NCI-H1436 (cell line): ENCODE measurements around the gene RASGRP2.
A peak's percentile ranks its signal among the peaks of the same experiment; 100 is the strongest.

Source experiments
- DNase-seq: peaks from one replicate; lab custom pipeline; 2025; lab: John Stamatoyannopoulos, UW

Gene RASGRP2

DNA sequence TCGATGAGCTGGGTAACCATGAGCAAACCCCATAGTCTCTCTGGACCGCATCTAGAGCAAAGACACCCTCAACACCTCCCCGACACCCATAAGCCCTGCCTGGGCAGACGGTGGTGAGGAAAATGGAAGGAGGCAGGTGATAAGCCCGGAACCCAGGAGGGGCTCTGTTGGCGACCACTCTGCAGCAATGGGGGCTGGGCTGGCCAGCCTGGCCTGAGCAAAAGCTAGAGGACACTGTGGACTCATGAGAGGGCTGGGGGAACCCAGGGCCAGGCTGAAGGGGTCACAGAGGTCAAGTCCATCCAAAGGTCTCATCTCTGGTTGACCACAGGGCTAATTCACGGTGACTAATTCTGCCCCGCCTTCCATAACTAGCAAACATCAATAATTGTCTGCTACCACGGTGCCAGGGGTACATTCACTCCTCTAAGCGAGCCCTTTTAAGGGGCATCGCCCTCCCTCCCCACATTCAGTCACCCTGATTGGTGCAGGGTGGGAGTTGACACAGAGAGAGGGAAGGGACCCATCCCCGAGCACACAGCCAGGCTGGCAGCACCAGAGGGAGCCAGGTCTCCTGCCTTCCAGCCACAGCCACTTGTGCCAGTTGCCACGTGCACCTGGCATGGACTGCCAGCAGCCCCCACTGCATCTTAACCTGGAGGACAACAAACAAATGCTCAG, 11.9 kb upstream of the RASGRP2 start:
- DNase-seq: no peak

DNA sequence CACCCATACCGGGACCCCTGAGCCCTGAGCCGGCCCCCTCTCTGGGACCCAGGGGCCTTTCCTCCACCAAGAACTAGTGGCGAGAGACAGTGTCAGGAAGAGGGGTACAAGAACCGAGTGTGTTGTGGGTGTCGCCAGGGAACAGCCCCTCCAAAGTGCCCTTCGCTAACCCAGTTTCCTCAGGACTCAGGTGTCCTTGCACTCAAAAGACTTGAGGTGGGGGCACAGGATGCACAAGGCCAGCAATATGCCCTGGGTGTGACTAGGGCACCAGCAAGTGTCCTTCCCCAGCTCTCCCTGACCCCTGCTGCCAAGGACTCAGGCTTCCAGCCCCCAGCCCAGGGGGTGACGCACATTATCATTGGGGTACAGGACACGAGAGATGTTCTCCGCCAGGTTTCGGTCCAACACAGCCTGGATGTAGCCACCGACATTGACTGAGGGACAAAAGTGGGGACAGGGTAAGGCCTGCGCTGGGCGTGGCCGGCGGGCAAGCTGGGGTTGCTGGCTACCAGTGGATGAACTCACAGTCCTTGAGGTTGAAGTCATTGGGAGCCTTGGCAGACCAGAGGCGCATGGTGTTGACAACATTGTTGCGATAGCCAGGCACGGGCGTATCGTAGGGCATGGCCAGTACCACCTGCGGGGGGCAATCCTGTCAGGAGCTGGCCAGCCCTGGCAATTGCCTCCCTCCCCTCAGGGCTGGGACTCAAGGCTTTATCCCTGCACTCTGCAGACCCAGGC, 11.1 kb upstream of the RASGRP2 start:
- DNase-seq: no peak

DNA sequence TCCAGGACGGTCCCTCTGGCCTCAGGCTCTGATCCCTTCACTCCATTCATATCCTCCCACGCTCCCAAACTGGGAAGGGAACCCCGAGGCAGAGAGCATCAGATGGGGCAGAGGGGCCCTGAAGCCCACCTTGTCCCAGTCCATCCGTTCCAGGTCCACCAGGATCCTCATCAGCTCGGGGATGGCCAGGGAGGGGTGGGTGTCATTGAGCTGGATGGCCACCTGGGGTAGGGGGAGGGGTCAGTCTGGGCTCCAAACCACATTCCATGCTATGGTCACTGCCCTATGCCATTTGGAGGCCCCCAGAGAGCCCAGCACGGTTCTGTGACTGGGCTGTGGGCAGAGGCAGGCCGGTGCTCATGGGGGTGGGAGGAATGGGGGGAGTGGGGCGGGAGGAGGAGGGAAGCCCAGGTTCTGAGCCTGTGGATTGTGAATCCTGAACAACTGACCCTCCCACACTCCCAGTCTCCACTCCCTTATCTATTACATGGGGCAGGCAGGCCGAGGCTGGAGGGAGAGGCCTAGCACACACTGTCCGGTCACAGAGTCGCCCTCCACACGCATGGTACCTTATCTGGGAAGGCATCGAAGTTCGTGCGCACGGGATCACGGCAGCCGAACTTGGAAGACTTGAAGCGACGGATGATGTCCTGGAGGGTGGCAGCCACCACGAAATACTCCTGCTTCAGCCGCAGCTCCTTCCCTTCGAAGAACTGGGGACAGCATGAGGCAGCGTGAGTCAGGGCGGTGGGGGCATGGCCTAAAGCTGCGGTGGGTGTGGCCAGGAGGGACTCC, 10.4 kb upstream of the RASGRP2 start:
- DNase-seq: no peak

DNA sequence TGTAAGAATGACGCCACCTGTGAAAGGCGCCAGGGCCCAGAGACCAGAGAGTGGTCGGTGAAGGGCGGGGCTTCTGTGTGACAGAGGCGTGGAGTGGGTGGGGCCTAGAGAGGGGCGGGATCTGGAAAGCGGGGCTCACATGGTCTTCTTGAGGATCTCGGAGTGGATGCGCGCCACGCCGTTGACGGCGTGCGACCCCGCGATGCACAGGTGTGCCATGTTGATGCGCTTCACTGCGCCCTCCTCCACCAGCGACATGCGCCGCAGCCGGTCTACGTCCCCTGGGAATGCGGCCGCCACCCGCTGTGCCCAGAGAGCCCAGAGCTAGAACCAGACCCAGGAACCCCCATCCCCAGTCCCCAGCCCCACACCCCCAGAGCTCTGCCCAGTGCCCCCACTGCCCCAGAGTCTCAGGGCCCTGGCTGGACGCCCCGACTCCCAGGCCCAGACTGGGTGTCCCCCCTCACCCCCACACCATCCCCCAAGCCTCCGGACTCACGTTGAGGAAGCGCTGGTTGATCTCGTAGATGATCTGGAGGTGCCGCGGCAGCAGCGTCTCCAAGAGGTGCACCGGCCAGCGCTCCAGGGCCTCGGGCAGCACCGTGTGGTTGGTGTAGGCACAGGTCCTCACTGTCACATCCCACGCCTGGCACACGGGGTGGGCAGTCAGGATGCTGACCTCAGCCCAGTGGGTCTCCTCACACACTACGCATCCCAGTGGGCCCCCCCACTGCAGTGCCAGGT, 9.6 kb upstream of the RASGRP2 start:
- no peak for DNase-seq

DNA sequence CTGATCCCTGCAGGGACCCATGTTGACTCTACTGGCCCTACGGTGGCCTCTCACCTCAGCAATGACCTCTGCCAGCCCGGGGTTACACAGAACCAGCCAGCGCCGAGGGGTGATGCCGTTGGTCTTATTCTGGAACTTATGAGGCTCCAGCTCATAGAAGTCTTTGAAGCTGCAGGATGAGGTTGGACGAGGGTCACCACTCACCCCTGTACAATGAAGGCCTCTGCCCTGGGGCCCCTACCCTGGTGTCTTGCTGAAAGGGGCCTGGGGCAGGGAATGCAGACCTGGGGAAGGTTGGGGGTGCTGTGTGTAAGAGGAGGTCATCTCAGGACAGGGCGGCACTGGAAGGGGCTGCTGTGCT, 9.1 kb upstream of the RASGRP2 start:
- DNase-seq: no peak

DNA sequence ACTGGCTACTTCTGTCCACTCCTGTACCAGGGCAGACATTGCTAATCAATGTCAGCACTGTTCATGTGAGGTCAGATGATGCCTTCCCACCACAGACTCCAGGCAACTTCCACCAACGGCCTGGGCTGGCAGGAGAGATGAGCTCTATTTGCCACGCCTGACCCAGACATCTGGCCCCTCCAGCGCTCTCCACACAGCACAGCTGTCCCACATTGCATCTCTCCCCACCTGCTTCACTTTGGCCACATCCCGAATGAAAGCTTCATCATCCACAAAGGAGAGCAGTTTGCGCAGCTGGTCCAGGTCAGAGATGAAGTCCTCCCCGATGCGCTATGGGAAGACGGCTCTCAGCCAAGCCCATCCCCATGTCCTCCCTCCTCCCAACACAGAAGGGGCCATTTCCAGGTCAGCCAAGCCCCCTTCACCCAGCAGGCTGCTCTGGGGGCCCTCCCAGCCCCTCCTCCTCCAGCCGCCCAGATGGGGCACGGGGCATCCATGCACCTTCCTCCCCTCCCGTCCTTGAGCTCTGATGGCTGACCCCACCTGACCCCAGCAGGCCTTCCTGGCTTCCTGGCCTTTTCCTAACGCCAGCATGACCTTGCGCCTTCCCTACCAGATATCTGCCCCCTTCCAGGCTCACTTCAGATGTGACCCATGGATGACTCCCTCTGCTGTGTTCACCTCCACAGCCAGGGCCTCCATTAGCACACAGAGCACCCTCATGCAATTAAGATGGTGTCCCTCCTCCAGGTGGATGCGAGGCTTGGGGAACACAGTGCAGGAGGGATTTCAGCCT, 8.4 kb upstream of the RASGRP2 start:
- DNase-seq: no peak

DNA sequence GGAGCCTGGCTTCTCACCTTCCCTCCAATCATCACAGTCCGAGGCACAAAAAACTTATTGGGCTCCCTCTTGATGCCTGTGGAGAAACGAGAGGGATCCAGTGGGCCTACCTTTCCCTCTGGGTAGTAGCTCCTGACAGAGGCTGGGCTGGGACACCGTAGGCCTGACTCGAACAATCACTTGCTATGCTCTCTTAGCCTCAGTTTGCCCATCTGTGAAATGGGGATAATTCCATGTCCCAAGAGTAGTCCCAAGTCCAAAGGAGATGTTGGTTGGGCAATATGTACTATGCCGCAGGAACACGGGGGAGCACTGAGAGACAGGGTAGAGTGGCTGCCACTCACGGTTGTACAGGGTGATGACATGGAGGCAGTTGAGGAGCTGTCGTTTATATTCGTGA, 7.6 kb upstream of the RASGRP2 start:
- no peak for DNase-seq

DNA sequence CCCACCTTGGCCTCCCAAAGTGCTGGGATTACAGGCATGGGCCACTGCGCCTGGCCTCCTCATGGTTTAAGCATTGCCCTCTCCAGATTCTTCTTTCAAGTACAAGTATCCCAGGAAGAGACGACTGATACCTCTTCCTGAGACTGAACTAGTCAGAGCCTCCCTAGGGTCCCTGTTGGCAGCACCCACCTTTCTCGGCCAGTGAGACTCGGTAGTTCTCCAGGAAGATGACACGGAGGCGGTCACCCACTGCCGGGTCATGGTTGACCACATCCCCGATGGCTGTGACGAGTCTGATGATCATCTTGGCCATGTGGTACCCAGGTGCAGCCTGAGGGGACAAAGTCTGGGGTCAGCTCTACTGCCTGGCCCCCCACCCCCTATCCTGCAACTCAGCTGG, 7.2 kb upstream of the RASGRP2 start:
- DNase-seq: no peak

DNA sequence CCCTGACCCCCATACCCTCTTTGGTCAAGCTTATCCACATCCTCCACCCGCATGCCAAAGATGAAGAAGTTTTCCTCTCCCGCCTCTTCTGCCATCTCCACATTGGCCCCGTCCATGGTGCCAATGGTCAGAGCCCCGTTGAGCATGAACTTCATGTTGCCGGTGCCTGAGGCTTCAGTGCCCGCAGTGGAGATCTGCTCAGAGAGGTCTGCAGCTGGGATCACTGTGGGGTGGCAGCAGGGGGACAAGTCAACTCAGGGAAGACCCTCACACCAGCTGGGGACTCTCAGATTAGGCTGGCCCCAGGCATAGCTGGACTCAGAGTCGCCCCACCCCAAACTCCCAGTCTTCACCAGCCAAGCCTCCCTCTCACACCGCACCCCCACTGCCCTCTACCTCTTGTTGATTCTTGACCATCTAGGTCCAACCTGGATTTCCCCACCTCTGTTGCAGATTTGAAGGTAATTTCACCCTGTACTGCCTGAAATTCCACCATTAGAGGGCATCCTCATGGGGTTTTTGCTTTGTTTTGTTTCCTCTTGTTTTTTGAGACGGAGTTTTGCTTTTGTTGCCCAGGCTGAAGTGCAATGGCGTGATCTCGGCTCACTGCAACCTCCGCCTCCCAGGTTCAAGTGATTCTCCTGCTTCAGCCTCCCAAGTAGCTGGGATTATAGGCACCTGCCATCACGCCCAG, 6.6 kb upstream of the RASGRP2 start:
- no peak for DNase-seq

DNA sequence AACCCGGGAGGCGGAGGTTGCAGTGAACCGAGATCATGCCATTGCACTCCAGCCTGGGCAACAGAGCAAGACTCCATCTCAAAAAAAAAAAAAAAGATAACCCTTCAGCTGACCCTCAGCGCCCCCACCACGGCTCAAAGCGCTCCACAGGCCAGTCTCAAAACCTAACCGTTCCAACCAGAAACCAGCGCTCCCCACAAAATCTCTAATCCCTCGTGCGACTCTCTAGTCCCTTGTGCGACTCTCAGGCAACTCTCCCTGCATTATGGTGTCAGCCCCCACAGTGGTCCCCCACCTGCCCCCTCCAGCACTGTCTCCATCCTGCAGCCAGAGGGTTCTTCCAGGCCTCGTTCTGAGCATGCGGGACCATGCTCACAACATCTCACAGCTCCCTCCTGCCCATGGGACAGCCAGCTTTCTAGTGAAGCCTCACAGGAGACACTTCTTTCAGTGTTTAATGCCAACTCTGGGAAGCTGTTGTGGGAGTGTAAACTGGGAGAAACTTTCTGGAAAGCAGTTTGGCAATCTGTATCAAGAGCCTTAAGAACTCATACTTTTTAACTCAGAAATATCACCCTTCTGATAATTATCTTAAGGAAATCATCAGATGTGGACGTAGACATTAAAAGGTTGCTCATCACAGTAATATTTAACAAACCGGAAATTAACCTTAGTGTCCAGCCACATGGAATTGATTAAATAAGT, 4.2 kb upstream of the RASGRP2 start:
- DNase-seq: no peak

DNA sequence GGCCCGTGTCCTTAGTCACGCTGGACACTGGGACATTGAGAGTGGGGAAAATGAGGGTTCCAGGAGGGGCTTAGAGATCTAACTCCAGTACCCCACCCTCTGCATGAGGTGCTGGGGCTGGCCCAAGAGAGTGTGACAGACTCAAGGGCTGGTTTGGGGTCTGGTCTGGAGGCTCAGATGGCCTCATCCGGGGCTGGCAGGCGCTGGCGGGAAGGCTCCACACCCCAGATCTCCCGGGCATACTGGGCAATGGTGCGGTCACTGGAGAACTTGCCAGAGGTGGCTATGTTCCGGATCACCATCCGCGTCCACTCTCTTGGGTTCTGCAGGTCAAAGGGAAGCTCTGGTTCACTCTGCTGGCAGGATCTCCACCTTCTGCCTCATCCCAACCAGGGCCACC, 2.5 kb upstream of the RASGRP2 start:
- DNase-seq: no peak

DNA sequence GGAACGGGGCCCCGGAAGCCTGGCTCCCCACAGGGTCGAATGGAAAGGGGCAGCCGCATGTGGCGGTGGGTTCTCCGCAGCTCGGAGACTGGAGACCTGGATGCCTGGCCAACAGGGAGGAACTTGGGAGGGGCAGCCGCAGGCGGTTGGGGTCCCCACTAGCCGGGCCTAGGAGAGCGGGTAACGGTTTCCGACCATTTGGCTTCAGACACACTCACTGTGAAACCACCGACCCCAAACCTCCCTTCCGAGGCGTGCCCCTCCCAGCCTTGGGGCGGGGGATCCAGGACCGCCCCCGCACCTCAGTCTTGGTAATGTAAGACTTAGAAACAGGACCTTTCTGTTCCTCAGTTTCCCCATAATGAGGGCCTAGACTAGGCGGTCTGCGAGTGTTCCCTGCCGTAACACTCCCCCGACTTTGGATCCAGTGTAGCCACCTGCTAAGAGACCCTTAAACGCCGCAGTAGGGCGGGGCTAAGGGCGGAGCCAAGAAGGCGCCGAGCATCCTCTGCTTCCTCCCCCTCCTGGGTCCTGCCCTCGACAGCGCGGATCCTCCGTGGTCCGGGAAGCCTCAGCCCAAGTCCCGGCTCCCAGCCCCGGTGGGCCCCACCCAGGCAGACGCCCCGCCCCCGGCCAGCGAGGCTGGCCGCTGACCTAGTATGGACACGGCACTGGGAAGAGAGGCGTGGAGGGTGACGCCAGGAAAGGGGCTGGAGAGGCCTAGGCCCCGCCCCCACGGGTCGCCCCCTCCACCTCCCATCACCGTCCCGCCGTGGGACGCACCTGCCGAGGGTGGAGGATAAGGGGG, 1.8 kb upstream of the RASGRP2 start:
- DNase-seq: no peak

DNA sequence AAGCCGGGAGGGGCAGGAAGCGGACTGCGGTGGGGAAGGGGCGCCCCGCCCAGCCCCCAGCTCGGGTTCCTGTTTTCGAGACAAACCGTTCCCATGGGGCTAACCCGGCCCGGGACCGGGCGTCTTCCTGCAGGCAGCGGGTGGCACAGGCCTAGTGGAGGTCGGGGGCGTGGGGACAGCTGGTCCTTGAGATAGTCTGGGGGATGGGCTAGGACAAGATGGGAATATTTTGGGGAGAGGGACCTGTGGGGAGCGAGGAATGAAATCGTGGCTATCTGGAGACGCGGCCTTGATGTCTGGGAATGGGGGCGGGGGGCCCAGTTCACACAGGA, 1.2 kb upstream of the RASGRP2 start:
- no peak for DNase-seq

DNA sequence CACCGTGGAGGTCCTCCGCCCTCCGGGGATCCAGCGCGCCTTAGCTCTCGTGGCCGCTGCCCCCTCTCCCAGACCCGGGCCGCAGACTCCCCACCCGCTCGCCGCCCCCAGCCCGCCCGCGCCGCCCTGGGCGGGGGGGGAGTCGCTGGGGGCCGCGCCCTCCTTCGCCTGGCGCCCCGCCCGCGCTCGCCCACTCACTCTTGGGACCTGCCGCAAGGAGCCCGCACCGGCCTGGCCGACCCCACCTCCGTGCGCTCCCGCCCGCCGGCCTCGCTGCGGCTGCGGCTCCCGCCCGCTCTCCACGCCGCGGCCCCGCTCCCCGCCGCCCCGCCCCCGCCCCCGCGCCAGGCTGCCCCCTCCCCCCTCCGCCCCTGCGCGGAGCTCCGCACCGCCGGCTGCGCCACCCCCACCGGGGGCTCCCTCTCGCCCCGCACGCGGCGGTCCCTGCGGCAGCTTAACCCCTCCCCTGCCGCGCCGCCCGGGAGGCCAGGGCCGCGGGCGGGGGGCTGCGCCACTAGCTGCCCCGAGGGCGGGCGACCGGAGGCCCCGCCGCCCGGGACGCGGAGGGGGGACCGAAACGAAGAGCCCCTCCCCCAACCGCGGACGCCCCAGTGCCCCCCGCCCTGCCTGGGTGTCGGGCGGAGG, 724 bp upstream of the RASGRP2 start:
- no peak for DNase-seq

DNA sequence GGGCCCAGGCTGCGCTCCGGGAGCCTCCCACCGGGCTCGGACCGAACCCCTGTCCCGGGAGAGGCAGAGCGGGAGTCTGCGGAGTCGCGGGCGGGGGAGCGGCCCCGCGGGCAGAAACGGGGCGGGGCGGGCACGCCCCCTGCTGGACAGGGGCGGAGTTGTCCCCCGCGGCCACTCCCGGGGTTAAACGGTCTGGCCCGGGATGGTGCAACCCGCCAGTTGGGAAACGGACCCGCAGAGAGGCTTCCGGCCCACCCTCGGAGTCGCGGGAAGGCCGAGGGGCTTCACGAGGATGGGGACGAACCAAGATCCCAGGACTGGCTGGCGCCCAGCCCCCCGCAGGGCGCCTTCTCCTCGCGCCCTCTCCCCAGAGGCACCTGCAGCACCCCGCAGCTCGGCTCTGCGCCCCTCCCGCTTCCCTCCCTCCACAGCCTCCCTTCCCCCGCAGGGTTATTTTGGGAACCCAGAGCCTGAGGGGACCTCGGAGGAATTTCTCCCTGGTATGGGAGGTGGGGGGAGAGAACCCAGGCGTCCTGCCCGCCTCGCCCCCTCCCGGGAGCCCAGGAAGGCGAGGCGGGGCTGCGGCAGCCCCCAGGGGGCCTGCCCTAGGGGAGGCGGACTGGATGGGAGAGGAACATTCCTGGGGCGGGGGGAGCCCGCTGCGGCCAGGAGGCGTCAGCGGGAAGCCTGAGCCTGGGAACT, 902 bp downstream of the RASGRP2 start:
- peak; percentile 24 for DNase-seq

DNA sequence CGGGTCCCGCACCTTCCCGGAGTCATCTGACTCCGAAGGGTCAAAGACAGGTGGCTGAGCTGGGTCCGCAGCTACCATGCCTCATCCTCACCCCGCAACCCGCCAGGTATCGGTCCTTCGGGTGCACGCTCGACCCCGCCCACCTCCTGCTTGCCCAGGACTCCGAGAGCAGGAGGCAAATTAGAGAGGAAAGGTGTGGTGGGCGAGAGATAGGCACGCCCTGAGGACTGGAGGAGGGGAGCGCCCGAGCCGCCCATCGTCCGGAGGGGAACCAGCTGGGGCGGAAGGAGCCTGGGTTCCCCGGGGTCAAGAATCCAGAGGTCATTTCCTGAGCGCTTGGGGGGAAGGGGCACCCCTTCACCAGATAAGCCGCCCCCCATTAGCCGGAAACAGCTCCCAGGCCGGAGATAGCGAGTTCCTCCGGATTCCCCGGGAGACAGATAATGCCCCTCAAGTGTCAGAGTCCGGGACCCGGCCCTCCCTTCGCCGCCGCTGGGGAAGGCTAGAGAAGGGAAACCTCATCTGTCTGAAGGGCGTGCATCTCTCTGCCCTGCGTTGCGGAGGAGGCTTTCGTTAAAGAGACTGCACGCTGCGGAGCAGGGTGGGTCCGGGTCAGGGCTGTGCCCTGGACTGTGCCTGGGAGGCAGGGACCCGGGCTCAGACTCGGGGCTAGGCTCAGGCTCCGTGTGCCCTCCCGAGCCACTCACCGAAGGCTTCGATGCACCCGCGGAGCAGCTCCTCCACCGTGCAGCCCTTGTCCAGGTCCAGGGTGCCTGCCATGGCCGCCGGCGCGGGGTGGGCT, 1.7 kb downstream of the RASGRP2 start:
- no peak for DNase-seq

DNA sequence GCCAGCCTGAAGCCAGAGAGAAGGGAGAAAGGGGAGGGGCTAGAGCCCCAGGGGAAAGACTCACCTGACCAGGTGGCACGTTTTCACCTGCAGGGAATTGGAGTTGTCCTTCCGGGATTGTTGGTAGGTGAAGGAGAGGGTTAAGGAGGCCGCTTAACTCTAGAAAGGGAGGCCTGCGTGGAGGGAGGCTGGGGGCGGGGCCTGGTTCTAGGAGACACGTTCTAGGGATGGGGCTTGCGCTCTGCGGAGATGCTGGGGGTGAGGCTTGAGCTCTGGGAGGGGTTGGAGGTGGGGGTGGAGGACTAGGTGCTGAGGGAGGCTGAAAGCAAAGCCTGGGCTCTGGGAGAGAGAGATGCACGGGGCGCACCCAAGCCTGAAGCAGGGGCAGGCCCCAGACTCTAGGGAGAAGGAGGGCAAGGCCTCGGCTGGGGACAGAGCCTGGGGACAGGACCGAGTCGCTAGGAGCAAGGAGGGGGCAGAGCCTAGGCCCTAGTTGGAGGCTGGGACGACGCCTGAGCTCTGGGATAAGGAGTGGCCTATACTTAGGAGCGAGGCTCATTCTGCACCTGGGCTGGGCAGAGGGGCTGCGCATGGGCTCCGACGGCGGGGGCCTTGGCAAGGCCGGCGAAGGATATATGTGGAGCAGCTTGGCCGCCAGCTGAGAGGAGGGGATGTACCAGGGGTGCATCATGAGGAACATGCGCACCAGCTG, 2.4 kb downstream of the RASGRP2 start:
- no peak for DNase-seq
